Thyroid gland (tissue), 4 donors: ENCODE data around the gene TAS2R4. TPM values are rescaled to one million over a fixed set of nuclear protein-coding genes. Genes with fewer than 3 reads are reported as not detected.
A peak's percentile ranks its signal among the peaks of the same experiment; 100 is the strongest.
"Not testable (repeated sequence)": the region's sequence is repeated elsewhere in the genome, so short reads cannot be mapped to it uniquely, and the experiment has no call there.

Experiments used
- DNase-seq, 2 donors: peaks; one replicate each; pipeline ENCODE4 v3.0.0-alpha.2; 2019
- H3K27ac ChIP-seq, 3 donors: fragments of 200-600 bp; sonication (generic); 1 replicate in 2 of 3; 2 replicates in 1 of 3; pipeline ENCODE4 v1.5.1; 2016 to 2019; ENCODE audit warnings: mild to moderate bottlenecking in 1 of 3, moderate library complexity in 1 of 3
- H3K27me3 ChIP-seq: fragments of 200-600 bp; sonication (generic); one replicate; pipeline ENCODE4 v1.5.1; 2019
- H3K36me3 ChIP-seq, 2 donors: fragments of 200-600 bp; sonication (generic); one replicate each; pipeline ENCODE4 v1.5.1; 2016 to 2019
- H3K4me1 ChIP-seq, 2 donors: fragments of 200-600 bp; sonication (generic); one replicate each; pipeline ENCODE4 v1.5.1; 2017 to 2019
- H3K4me3 ChIP-seq, 3 donors: fragments of 200-600 bp; sonication (generic); replicated peaks in 1 of 3; 1 replicate in 2 of 3; 2 replicates in 1 of 3; pipeline ENCODE4 v1.5.1; 2016; ENCODE audit warnings: mild to moderate bottlenecking in 1 of 3
- H3K9me3 ChIP-seq: fragments of 200-600 bp; sonication (generic); one replicate; pipeline ENCODE4 v1.5.1; 2017
- POLR2A ChIP-seq, 2 donors: fragments of 450-650 bp; IDR thresholded peaks; one replicate each; pipeline ENCODE4 v1.6.1; 2017; ENCODE audit warnings: antibody characterized with exemption in 2 of 2, mild to moderate bottlenecking in 2 of 2, moderate library complexity in 1 of 2
- WGBS, 2 donors: methylation state at CpG; one replicate each; pipeline ENCODE4 v1.1.5; 2017; 5-methylcytosine and 5-hydroxymethylcytosine counted together
- intact Hi-C: fragments of 100-400 bp; cut with DNase I; formaldehyde crosslinking; loops from one replicate; pipeline ENCODE4 v1.15.1; 2023
- small RNA-seq: library from RNA; depleted of rRNA; stranded (forward); fragments of <200 nt; gene quantifications from one replicate; pipeline ENCODE3, GENCODE V24; 2016
- total RNA-seq, 4 donors: library from RNA; depleted of rRNA; stranded (reverse); fragments of >200 nt; gene quantifications; one replicate each; pipeline ENCODE4 v1.2.3, GENCODE V29; 2016
- TF ChIP-seq, protein P1 (sequence below), 6 experiments: fragments of 200-600 bp in 3 of 6; fragments of 450-650 bp in 3 of 6; sonication (generic) in 3 of 6; IDR thresholded peaks; one replicate each; pipeline ENCODE4 v1.5.1; 2016 to 2019; ENCODE audit warnings: antibody characterized with exemption in 6 of 6, mild to moderate bottlenecking in 2 of 6, inconsistent platforms in 1 of 6, moderate library complexity in 1 of 6

Gene TAS2R4
- total RNA-seq, 4 donors from 2014 or later = 1.8 to 6.3 (median 4.3) TPM

DNA sequence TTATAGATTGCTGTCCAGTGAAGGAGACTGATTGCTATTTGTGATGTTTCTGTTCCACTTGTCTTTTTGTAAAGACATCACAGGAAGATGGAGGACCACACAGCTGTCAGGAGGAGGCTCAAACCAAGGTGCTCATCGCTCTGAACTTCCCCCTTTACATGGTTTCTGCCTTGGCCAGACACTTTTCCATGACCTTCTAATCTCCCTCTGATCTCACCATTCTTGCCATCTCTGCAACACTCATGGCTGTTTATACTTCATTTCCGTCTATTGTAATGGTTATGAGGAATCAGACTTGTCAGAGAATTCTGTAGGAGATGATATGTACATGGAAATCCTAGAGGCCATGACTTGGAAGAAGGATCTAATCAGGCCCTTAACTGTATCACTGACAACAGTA, 11.8 kb downstream of the TAS2R4 start:
- intact Hi-C loops = no loop called here
- no peak overlapping the region for H3K4me3 ChIP-seq
- DNase-seq = no peak
- no peaks in the 10 kb centered on the region for H3K27me3 ChIP-seq
- no peaks in the 10 kb centered on the region for H3K9me3 ChIP-seq
- 86 to 92% methylated on average over 2 of the region's 2 CpGs for WGBS, 2 donors
- H3K4me1 ChIP-seq = peaks cover 0 to 4% of the 10 kb centered on the region in 2 donors
- no peak overlapping the region for H3K27ac ChIP-seq
- no peak for TF ChIP-seq POLR2A (IDR thresholded peaks at IDR 0.05)
- TF ChIP-seq, protein P1, sequence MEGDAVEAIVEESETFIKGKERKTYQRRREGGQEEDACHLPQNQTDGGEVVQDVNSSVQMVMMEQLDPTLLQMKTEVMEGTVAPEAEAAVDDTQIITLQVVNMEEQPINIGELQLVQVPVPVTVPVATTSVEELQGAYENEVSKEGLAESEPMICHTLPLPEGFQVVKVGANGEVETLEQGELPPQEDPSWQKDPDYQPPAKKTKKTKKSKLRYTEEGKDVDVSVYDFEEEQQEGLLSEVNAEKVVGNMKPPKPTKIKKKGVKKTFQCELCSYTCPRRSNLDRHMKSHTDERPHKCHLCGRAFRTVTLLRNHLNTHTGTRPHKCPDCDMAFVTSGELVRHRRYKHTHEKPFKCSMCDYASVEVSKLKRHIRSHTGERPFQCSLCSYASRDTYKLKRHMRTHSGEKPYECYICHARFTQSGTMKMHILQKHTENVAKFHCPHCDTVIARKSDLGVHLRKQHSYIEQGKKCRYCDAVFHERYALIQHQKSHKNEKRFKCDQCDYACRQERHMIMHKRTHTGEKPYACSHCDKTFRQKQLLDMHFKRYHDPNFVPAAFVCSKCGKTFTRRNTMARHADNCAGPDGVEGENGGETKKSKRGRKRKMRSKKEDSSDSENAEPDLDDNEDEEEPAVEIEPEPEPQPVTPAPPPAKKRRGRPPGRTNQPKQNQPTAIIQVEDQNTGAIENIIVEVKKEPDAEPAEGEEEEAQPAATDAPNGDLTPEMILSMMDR (IDR thresholded peaks at IDR 0.05) = no peak
- H3K36me3 ChIP-seq = no peaks in the 10 kb centered on the region

DNA sequence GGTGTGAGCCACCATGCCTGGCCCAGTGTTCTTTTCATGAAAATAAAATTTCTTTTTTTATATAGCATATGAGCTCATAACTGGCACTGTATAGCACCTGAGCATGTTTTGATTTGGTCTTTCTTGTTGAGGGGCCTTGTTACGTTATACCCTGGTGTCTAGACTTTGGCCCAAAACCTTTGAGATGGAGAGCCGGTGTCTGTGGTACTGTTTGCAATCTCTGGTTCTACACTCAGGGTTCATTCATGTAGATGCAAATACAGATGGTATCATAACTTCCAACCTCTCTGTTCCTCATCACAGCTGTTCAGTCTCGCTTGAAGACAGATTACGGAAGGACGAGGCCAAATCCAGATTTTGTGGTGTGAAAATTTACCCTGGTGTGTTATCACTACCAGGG, 13.4 kb downstream of the TAS2R4 start, which contains the start of gene TAS2R5:
Gene TAS2R5, plus strand, starts transcription at position 301 of the 400 bp plus-strand sequence. CDS start 145 bp downstream, outside the sequence.
- no peaks in the 10 kb centered on the region for H3K36me3 ChIP-seq
- intact Hi-C loops = no loop called here
- no peaks in the 10 kb centered on the region for H3K27me3 ChIP-seq
- peaks cover 0 to 4% of the 10 kb centered on the region in 2 donors for H3K4me1 ChIP-seq
- H3K9me3 ChIP-seq = no peaks in the 10 kb centered on the region
- no peak within 1 kb of the TSS for H3K4me3 ChIP-seq
- no peak within 1 kb of the TSS for H3K27ac ChIP-seq
- 86 to 92% methylated on average over 5 of the region's 5 CpGs for WGBS, 2 donors
- DNase-seq = no peak
- TF ChIP-seq, protein P1 (IDR thresholded peaks at IDR 0.05) = no peak
- no peak for TF ChIP-seq POLR2A (IDR thresholded peaks at IDR 0.05)

DNA sequence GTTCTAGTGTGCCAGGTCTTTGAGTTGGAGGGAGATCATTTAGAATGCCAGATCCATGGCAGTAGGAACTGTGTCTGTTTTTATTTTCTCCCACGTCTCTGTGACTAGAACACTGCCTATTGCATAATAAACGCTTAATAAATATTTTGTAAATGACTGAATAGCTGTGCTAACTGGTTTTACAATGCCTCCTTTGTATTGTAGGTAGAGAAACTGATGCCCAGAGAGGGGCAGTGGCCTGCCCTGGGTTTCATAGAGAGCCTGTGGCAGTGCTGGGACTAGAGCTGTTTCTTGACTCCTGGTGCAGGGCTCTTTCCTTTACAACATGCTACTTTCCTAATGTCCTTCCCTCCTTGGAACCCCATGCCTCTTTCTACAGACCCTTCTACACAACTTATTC, 16.1 kb downstream of the TAS2R4 start:
- no peaks in the 10 kb centered on the region for H3K9me3 ChIP-seq
- intact Hi-C loops = no loop called here
- H3K27ac ChIP-seq = no peak overlapping the region
- peaks cover 0 to 4% of the 10 kb centered on the region in 2 donors for H3K4me1 ChIP-seq
- no peaks in the 10 kb centered on the region for H3K36me3 ChIP-seq
- H3K27me3 ChIP-seq = no peaks in the 10 kb centered on the region
- H3K4me3 ChIP-seq = no peak overlapping the region
- no peak for TF ChIP-seq POLR2A (IDR thresholded peaks at IDR 0.05)
- TF ChIP-seq, protein P1 (IDR thresholded peaks at IDR 0.05) = no peak
- WGBS, 2 donors = 47 to 54% methylated on average over 2 of the region's 2 CpGs
- DNase-seq = peak in 1 of 2 donors; percentile 3

DNA sequence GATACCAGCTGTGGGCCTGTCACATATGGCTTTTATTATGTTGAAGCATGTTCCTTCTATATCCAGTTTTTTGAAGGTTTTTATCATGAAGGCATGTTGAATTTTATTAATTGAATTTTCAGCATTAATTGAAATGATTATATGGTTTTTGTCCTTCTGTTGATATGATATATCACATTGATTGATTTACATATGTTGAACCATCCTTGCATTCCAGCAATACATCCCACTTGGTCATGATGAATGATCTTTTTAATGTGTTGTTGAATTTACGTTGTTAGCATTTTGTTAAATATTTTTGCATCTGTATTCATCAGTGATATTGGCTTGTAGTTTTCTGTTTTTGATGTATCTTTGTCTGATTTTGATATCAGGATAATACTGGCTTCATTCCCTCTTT, 43.6 kb downstream of the TAS2R4 start:
- TF ChIP-seq POLR2A (IDR thresholded peaks at IDR 0.05) = no peak
- TF ChIP-seq, protein P1 (IDR thresholded peaks at IDR 0.05) = no peak
- H3K27me3 ChIP-seq = no peaks in the 10 kb centered on the region
- no peak overlapping the region for H3K4me3 ChIP-seq
- H3K27ac ChIP-seq = no peak overlapping the region
- H3K9me3 ChIP-seq = no peaks in the 10 kb centered on the region
- DNase-seq = no peak
- H3K36me3 ChIP-seq = no peaks in the 10 kb centered on the region
- no peaks in the 10 kb centered on the region for H3K4me1 ChIP-seq
- WGBS, 2 donors = 89 to 93% methylated on average over 1 of the region's 1 CpG
- intact Hi-C loops = no loop called here

DNA sequence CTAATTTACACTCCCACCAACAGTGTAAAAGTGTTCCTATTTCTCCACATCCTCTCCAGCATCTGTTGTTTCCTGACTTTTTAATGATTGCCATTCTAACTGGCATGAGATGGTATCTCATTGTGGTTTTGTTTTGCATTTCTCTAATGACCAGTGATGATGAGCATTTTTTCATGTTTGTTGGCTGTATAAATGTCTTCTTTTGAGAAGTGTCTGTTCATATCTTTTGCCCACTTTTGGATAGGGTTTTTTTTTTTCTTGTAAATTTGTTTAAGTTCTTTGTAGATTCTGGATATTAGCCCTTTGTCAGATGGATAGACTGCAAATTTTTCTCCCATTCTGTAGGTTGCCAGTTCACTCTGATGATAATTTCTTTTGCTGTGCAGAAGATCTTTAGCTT, 46.0 kb downstream of the TAS2R4 start:
- DNase-seq, intact Hi-C loops, H3K27me3 ChIP-seq, H3K4me1 ChIP-seq, H3K27ac ChIP-seq, H3K36me3 ChIP-seq, H3K9me3 ChIP-seq, H3K4me3 ChIP-seq: not testable (repeated sequence)

Small RNA genes within 50 kb of the gene (small RNA-seq; reads per million reads assigned to genes)
- gene RNU1-82P = not detected

Other genes with a start within 250 kb of the TAS2R4 start
- gene AGK, start 225.3 kb upstream of the TAS2R4 start, total RNA-seq = 10 to 100 TPM; 28.2 to 36.7 (median 32.2) TPM
- gene DENND11, start 74.5 kb upstream of the TAS2R4 start, total RNA-seq = 10 to 100 TPM; 34.1 to 57.5 (median 45.3) TPM
- under 1 TPM in 1 of 4 donors, not detected in 3; 0.79 TPM for gene WEE2, start 68.3 kb upstream of the TAS2R4 start, total RNA-seq
- gene SSBP1, start 38.3 kb upstream of the TAS2R4 start, total RNA-seq = 100 to 1,000 TPM; 112 to 146 (median 129) TPM
- 10 to 100 TPM in 1 of 4 donors, 1 to 10 TPM in 3; 3.0 to 11.1 (median 4.1) TPM for gene TAS2R3, start 12.6 kb upstream of the TAS2R4 start, total RNA-seq
- 1 to 10 TPM; 2.3 to 3.8 (median 3.1) TPM for gene TAS2R5, start 13.5 kb downstream of the TAS2R4 start, total RNA-seq
- gene PRSS37, start 64.8 kb downstream of the TAS2R4 start, total RNA-seq = not detected
- not detected for gene OR9A4, start 139.7 kb downstream of the TAS2R4 start, total RNA-seq
- gene CLEC5A, start 170.3 kb downstream of the TAS2R4 start, total RNA-seq = 1 to 10 TPM in 2 of 4 donors, under 1 TPM in 2; 0.33 to 3.2 (median 0.95) TPM
- gene TAS2R38, start 197.1 kb downstream of the TAS2R4 start, total RNA-seq = not detected
- under 1 TPM; 0.11 to 0.27 (median 0.14) TPM for gene MGAM, start 219.2 kb downstream of the TAS2R4 start, total RNA-seq